ENCODE results near the gene PAM.

Gene PAM

GRCh38 chr5:102815540-102816332 lies 60.6 kb downstream of the PAM start:
- DNase-seq, result no peak

- DNase-seq, result no peak
Observed at GRCh38 chr5:102818345-102818744, 63.2 kb downstream of the PAM start.

GRCh38 chr5:102818934-102819333 lies 63.8 kb downstream of the PAM start:
- no peak for DNase-seq

- no peak for DNase-seq
Observed at GRCh38 chr5:102819634-102820033, 64.5 kb downstream of the PAM start.

DNA sequence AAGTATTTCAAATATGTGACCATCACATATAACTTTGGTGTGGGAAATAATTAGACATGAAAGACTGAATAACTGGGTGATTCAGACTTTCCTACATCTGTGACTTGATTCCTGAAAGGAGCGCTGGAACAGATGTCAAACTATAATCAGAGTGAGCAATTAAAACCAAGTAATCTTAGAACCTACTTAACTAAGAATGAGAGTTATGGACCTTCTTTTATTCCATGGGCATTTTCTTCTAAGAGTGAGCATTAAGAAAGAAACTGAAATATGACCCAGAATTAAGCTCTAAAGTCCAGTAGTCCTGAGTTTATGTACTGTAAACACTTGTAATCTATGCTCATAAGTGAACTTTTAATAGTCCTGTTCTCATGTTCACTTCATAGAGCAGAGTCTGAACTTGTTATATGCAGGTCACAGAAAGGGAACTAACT lies 68.4 kb downstream of the PAM start:
- DNase-seq, result no peak

GRCh38 chr5:102826629-102827028 lies 71.5 kb downstream of the PAM start:
- DNase-seq, result no peak

GRCh38 chr5:102830241-102830640 lies 75.1 kb downstream of the PAM start:
- no peak for DNase-seq

DNA sequence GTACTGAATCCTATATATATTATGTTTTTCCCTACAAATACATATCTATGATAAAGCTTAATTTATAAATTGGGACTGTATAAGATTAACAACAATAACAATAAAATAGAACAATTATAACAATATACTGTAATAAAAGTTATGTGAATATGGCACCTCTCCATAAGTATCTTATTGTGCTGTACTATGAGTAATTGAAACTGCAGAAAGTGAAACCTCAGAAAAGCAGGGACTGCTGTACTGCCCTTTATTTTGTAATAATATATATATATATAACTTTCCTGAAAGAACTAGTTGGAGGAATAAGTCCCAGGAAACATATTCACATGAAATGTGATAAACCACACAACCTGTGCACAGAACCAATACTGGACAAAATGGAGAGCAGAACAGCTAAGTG lies 77.3 kb downstream of the PAM start:
- no peak for DNase-seq

DNA sequence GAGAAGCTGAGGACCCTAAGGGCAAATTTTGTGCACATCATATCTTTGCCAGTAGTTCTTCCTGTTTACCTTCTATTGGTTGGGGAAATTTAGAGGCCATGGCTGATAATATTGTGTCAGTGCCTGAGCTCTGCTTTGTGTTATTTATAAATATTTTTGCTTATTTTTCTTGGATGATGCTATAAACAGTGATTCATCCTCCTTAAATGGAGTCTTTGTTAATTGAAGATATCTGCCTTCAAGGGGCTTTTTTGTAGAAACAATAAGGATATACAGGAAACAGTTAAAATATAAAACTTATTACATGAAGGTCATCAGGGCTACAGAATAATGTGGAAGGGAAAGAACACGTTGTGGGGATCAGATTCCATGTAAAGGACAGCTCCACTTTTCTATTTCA lies 78.0 kb downstream of the PAM start:
- no peak for DNase-seq

DNA sequence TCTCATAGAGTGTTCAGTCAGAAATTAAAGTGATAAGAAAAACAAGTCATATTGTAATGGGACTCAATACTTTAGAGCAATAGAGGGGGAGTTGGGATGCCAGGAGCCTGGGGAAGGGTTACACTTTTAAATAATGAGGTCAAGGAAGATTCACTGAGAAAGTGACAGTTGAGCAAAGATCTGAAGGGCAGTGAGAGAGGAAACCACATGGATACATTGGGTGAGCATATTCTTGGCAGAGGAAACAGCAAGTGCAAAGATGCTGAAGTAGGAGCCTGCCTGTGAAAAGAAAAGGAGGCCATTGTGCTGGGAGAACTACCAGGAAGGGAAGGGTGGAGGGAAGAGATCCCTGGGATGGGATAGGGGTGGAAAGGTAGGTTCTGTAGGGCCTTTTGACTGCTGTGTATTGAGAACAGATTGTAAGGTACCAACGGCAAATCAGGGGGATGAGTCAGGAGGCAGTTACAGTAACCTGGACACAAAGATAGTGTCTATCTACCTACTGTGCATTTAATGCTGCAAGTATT lies 79.4 kb downstream of the PAM start:
- DNase-seq, result no peak

- DNase-seq, result no peak
Observed at GRCh38 chr5:102835717-102836116, 80.6 kb downstream of the PAM start.

- DNase-seq, result no peak
Observed at GRCh38 chr5:102841021-102841420, 85.9 kb downstream of the PAM start.

DNA sequence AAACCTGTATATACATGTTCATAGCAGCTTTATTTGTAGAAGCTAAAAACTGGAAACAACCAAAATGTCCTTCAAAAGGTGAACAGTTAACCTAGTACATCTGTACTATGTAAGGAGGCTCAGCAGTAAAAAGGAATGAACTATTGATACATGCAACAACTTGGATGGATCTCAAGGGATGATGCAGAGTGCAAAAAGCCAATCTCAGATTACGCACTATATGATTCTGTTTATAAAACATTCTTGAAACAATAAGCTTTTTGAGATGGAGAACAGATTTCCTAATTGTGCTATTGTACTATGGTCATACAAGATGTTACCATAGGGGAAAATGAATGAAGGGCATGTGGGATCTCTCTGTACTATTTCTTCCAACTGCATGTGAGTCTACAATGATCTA lies 88.9 kb downstream of the PAM start:
- no peak for DNase-seq

DNA sequence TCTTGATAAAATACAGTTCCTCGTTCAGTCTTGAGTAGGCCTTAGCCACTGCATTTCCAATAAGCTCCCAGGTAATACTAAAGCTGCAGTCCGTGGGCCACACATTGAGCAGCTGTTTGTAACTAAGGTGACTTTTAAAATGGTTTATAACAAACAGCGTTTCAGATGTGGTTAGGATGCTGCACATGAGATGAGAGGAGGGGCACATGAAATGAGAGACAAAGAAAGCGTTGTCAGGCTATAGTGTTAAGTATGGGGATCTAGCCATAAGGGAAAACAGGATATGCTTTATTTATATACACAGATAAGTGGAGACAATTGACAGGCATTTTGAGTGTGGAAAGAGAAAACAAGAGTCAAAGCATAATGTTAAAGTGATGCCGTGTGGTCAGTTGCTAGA lies 89.9 kb downstream of the PAM start:
- DNase-seq, result no peak

DNA sequence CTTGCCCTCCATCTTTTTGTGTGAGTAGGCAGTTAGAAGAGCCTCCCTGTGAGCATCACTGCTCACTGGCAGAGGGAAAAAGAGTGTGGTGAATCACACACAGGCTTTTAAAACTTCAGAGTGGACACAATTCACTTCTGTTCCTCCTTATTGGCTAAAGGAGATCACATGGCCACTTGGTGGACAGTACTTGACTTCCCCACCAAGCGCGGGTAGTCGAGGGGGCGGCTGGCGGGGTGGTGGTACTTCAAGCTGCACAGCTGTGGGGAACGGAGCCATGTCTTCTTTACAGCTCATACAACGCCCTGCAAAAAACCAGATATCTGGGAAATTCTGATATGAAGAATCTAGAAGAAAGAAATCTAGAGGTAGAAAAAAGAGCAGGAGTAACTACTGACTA lies 95.4 kb downstream of the PAM start:
- DNase-seq, result no peak

DNA sequence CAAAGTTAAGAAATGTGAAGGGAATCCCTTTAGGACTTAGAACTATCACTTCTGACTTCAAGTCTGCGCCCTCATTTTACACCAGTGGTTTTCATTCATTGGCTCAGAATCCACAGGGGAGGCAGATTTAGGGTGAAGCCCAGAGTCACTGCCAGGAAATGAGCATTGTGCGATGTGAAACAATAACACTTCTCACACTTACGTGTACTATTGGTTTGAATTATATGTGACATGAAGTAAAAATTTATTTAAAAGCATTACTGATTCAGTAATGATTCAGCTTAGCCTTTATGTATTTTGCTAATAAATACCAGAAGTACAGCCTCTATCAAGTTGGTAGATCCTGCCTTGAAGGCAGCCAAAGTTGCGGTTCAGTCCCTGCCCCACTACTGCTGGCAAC lies 98.6 kb downstream of the PAM start:
- no peak for DNase-seq

GRCh38 chr5:102855681-102856388 lies 100.7 kb downstream of the PAM start:
- DNase-seq, result no peak

- no peak for DNase-seq
Observed at GRCh38 chr5:102856389-102856777, 101.3 kb downstream of the PAM start.

DNA sequence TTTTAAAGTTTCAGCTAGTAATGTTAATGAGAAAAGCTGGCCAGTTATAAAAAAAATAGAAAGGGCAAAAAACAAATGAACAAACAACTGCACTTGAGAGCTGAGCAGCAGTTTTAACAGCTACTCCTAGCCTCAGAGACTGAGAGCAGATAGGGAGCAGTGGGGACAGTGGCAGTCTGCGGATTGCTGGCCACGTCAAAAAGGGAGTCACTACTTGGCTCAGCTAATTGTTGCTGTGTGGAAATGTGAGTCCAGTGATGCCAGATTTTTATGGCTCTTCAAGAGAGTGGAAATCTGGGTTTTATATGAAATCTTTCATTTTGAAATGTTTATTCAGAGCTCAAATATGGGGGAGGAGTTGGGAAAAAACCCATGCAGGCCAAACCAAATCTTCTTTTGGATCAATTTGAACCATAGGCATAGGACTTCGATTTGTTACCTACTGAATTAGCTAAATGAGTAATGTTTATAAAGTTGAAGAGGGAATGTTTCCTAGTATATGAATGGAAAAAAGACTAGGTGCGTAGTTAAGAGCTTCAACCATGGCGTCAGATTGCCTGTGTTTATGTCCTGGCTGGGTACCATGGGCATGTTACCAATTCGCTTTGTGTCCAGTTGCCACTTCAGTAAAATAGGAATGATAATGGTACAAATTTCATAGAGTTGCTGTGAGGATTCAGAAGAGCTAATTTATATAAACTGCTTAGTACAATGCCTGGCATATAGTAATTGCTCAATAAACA lies 102.1 kb downstream of the PAM start:
- no peak for DNase-seq

DNA sequence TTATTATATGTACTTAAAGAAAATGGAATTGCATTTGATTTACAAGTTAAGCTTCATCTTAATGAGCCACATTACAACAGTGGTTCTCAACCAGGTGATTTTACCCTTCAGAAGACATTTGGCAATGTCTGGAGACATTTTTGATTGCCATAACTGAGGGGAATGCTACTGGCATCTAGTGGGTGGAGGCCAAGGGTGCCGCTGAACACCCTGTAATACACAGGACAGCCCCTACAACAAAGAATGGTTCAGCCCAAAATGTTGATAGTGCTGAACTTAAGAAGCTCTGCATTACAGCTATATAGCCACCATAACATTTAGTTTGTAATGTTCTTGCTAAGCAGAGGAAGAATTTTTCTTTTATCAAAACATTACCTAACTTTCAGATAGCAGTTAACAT lies 103.1 kb downstream of the PAM start:
- no peak for DNase-seq

- DNase-seq, result no peak
Observed at GRCh38 chr5:102858808-102859207, 103.7 kb downstream of the PAM start.

- no peak for DNase-seq
Observed at GRCh38 chr5:102860035-102860434, 104.9 kb downstream of the PAM start.

GRCh38 chr5:102863058-102863457 lies 108.0 kb downstream of the PAM start:
- no peak for DNase-seq
